Measurements from ENCODE around the gene HAND1.
A peak's percentile ranks its signal among the peaks of the same experiment; 100 is the strongest.

The HAND1 gene

DNA sequence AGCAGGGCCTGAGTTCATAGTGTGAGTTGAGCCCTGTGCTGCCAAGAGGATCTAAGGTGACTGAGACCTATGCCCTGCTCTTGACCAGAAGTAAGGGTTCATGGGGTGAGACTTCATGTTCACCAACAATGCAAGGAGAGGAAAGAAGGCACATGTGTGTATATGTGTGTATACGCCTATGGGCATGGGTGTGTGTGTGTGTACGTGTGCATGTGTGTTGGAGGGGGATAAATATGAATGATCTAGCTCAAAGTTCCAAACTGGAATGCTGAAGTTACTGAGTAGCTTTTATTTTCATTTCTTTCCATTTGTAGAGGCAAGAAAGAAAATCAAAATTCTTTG is 25.6 kb upstream of the HAND1 start:
- no peak for DNase-seq

DNA sequence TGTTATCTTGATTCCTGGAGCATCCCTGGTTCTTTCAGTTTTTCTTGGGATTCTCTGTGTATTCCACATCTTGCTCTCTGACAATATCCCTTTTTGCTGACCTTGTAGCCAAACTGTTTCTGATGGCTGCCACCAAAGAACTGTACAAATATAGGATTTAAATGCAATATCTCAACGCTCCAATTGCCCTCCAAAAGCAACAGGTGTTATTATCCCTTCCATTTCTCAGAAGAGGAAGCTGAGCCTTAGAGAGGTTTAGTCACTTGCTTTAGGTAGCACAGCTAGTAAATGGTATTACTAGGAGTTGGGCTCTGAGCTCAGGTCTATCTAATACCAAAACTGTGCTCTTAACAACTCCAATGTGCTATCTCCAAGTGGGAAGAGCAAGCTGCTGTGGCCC is 24.2 kb upstream of the HAND1 start:
- no peak for DNase-seq

DNA sequence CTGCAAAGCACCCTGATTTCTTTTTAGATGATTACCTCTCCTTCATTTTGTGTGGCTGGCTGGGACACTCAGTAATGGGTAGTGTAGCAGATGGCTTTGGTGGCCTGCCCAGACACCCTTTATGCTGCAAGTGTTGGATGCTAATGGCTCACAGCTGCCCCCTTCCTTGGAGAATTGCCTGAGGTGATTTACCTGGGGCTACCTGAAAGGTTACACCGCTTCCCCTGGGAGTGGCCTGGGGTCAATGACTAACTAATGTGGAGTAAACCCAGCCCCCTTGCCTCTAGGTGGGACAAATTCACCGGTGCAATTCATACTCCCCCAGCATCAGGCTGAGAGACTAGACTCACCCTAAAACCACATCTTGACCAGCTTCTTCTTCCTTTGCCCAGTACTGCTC is 23.5 kb upstream of the HAND1 start:
- DNase-seq: no peak

DNA sequence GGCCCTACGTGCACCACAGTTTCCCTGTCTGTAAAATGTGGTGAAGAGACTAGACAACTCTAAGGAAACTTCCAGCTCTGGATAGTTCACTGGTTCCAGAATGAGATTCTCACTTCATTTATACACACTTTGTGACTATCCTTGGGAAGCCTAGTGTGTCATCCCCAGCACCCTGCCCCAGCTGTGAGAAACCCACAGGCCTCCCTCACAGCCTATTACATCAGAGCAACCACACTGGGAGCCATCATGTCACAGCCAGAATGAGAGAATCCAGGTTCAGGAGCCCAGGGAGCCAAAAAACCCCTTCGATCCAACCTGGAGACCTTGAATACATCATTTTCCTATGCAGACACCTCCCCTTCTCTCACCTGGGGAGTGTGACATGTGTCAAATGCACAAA is 21.0 kb upstream of the HAND1 start:
- DNase-seq: no peak

DNA sequence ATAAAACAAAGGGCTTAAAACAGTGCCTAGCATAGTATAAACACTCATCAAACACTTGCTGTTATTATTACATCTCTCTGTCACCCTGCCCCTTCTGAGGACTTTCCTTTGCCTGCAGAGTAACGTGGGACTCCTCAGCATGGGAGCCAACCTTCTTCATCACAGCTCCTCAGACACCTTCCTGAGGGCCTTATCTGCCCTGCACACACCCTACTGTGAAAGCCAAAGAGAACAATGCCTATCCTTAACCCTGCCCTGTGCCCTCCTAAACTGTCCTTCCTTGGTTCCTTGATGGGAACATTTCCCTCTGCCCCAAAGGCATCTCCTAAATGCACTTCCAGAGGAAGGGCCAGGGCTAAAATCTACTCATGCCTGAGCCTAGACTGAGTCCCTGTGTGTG is 20.6 kb upstream of the HAND1 start:
- no peak for DNase-seq

DNA sequence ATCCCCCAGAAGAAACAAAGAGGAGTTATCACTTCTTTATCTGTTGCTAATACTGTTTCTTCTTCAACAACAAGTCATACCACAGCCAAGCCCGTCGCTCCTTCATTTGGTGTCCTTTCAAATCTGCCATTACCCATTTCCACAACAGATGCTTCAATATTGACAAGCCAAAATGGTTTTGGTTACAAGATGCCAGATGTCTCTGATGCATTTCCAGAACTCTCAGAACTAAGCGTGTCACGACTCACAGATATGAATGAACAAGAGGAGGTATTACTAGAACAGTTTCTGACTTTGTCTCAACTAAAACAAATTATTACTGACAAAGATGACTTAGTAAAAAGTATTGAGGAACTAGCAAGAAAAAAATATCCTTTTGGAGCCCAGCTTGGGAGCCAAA is 16.0 kb upstream of the HAND1 start:
- DNase-seq: peak; percentile 69

DNA sequence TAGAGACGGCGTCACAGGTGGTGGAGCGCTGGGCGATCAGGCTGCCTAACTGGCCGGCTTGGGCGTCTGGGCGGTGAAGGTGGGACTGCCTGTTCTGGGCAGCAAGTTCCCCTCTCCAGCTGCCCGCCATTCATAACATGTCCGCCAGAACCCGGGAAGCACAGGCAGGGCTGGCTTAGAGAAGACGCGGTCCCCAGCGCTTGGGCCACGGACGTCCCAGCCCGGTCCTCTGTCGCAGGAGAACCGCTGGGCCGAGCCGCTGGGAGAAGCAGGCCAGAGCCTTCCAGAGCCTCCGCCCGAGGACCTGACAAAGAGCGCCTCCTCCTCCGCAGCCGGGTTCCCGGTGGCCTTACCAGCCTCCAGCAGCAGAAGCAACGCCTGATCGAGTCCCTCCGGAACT is 15.2 kb upstream of the HAND1 start:
- no peak for DNase-seq

DNA sequence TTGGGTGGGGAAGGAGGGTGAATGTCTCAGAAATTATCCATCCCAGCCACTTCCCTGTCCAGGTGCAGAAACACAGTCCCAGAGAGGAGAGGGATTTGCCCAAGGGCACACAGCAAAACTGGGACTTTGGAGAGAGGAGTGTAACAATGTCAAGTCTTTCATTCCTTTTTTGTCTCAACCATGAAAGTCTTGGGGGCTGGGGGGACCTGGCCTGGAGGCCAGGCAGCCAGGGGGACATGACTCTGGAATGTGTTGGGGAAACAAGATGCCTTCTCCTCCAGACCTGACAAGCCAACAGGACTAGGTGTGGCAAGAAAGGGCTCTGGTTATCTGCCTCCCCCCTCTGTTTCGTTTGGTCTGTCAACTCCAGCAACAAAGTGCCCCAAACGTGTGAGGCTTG is 13.9 kb upstream of the HAND1 start:
- DNase-seq: no peak

DNA sequence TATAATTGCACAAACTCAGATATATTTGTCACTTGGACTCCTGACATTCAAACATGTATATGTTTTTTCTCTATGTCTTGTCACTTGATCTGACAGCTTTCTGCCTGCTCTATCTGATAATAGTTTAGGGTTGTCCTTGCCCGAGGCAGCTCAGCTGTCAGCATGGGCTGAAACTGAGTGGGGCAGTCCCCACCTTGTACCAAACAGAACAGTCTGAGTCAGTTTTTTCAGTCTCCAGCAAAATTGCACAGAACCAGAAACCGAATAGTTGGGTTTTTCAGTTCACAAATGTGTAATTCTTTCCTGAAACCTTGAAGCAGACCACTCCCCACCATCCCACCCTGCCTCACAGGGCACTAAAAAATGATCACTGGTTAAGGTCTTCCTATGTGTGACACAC is 9.5 kb upstream of the HAND1 start:
- no peak for DNase-seq

DNA sequence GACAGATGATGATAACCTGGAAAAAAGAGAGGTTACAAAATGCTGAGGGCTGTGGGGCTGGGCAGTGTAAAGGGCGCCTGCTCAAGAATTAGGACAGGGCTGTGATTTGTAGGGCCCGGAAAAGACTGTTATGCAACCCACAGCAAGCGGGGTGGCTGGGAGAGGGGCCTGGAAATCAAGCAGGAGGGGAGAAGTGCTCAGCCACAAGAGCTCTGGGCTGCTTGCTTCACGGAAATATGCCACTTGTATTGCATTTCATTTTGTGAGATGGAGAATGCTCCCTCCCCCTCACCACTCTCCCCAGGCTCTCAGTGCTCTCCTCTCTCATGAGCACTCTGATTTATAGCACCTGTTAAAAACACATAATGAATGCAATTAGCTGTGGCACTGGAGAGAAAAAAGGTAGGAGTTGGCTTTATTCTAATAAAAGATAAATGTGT is 8.4 kb upstream of the HAND1 start:
- DNase-seq: no peak

DNA sequence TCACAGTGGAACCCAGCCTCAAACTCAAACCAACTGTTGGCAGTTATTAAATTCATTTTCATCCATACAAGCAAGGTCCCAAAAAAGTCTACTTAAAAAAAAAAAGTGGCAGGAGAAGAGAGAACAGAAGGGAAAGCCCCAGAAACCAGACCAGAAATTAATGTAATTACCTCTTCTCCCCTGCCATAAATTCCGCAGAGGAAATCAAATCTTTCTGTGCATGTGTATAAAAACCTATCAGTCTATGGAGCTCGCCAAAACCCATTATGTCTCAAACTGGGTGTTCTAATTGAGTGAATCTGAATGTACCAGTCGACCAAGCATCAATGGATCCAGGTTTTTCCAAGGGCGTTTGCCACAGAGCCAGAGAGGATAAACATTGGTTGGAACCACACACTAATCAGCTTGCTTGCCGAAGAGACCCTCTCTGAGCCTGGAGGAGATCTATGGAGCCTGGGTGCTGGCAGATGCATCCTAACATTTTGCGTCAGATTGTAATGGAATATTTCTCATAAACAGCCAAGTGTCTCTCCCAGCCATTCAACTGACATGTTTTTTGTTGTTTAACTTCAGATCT is 7.9 kb upstream of the HAND1 start:
- DNase-seq: peak; percentile 53

DNA sequence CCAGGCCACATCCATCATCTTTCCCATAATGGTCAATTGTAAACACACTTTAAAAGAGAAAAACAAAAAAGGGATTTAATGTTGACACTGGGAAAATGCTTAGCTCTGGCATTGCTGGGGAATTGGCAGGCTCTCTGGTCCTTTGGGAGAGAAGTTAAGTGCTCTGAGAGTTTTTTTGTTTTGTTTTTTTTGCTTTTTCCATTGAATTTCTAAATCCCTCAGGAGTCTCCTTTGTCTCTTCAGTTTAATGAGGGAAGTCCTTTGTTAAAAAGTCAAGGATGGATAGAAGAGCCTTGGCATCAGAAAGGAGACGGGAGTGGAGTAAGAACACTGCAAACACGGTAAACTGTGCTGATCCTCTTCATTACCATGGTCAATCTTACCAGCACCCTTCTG is 7.1 kb upstream of the HAND1 start:
- DNase-seq: no peak

DNA sequence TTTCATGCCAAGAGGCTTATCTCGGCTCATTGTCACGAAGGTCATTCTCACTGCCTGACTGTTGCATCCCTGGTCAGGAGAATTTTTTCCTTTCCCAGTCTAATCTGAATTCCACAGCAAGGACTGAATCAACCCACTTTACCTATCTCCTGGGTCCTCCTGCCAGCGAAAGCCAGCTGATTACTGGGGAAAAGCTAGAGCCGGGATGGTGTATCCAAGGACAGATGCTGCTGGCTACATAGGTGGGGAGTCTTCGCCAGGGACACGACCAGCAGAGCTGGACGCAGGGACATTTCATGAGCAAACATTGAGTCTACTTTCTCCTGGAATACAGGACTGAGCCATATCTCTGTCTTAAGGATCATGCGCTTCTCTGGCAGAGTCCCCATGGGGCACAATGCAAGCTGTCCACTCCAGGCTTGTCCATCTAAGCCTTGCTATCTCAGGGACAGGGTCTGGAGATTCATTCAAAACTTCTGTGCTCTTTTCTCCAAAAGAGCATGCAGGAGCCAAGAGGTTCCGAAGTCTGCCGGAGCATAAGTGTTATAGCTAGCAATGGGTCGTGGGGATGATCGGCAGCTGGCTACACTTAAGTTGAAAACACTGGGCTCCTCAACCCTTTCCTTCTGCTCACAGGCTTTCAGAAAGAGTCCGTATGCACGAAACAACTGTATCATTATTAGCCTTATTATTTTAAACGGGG is 6.5 kb upstream of the HAND1 start:
- DNase-seq: no peak

DNA sequence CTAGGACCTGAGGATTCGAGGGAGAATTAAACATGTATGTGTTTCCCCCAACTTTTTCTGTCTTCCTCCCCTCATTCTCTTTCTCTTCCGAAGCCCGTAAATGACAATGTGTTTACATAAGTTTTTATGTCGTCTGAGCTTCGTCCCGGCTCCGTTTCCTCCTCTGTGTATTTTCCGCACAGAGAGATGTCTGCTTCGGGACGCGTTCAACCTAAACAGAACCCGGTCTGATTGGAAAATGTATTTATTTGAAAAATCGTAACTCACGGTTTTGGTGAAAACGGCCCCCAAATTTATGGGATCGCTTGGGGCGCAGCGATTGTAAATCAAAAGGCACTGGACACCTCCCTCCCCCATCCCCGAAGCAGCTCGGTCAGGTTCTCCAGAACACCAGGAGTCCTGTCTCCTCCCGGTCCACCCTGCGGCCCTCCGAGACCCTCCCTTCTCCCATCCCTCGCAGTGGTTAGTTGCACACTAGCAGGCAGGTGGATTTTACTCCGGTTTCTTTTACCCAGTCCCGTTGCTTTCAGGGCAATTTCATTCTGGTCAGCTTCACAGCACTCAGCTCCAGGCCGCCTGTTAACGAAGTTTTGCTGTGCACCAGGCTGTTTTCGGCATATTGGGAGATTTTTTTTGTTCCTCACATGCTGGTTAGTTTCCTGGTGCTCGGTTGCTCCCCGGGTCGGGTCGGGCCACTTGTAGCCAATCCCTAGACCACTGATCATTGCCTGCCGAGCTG is 5.8 kb upstream of the HAND1 start:
- DNase-seq: no peak

DNA sequence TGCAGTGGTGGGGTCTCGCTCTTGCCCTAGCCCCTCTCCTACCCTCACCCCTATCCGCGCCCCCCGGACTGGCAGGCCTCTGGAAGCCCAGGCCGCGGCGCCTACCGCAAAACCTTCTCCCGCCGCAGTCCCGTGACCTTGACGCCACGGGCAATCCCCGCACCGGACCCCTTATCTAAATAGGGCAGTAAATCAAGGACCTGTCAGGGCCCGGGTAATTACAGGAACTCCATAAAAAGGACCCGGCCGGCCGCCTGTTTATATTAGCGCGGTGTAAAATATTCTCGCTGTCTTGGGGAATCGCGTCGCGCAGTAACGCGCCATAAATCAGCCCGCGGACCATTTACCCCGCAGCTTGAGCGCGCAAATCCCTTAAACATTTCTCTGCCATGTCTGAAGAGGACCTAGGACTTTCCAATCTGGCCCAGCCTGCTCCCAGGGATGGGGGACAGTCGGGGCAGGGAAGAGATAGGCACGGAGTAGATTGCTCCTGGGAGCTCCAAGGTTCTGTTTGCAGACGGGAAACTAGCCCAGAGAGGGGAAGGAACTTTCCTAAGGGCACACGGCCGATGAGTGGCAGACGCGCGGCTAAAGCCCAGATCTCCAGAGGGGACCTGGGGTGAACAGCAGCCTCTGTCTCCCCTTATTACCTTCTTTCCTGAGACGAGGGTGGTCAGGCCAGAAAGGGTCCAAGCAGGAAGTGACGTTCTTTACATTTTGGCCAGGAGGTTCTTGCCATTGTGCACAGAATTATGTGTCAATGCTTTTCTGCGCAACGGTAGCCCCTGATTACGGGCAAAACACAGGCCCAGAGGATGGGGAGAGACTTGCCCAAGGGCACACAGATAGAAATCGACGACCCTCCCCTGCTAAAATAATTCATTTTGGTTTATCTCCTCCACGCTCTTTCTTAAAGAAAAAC is 4.8 kb upstream of the HAND1 start:
- DNase-seq: no peak

DNA sequence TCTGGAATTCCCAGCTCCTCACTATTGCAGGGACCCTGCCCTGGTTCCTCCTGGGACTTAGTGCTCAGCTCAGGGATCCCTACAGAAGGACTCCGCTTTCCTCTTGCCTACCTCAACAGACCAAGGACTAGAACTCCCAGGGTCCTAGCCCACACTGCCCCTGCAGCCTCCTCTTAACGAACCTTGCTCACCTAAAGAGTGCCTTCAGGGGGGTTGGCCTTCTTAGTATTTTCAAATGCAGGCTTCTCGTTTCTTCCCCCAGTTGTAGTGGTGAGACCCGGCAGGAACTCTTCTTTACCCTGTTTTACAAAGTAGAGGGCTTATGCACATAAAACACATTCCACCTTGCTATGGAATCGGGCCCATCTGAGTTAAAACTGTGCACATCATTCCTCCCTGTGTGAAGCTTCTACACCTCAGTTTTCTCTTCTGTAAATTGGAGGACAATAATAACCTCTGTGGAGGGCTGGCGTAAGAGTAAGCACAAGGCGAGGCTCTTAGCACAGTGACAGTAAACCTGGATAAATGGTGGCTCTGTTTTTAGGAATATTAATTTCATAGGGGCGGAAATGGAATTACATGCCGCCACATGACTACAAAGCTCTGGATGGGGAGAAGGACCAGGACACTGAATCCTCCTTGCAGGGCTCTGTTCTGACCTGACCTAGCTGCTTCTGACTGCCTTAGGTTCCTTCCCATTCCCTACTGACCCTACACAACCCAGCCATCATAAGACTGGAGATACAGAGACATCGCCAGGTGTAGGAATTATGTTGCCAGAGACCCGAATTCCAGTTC is 3.8 kb upstream of the HAND1 start:
- no peak for DNase-seq

DNA sequence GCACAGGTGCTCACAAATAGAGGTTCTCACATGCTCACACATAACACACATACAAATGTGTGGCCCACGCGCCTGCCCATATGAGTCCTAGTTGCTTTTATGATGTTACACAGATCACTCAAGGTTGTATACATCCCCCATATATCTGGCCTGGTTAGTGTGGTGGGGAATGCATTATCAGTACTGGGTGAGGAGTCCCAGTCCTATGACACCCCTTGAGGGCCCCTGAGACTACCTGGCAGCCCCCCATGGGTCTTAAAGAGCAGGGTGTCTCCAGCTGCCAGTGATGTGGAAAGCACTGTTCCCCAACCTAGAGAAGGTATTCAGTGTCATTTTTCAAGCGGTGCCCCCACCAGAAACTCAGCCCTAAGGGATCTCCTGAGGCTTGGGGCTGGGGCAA is 2.8 kb upstream of the HAND1 start:
- DNase-seq: no peak

DNA sequence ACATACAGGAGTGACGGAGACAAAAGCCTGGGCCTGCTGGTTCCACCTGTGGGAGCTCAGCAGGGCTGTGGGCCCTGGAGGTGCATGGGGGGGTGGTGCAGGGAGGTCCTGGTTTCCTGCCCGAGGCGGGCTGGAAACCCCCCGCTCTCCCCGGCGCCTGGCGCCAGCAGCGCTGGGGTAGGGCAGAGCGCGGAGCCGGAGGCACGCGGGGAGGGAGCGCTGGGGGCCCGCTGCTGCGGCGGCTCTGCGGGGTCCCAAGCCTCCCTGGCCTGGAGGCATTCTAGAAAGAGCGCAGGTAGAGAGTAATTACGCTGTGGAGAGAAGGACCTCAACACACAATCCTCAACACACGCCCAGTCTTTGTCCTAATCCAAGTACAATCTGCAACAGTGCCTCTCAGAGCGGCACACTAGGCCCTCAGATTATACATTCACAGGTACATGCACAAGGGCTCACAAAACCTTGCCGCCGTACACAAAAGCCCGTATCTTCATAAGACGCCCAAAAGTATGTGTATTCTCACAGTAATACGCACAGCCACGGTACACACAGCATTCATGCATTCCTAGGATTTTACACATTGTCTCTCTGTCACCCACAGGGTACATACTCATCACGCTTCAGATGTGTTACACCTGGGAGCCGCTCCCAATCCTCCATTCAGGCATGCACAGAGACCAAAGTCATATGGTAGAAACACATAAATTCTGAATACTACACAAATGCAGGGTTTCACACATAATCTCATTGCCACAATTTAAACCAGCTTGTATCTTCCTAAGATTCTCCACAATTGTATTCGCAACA is 2.1 kb upstream of the HAND1 start:
- no peak for DNase-seq

DNA sequence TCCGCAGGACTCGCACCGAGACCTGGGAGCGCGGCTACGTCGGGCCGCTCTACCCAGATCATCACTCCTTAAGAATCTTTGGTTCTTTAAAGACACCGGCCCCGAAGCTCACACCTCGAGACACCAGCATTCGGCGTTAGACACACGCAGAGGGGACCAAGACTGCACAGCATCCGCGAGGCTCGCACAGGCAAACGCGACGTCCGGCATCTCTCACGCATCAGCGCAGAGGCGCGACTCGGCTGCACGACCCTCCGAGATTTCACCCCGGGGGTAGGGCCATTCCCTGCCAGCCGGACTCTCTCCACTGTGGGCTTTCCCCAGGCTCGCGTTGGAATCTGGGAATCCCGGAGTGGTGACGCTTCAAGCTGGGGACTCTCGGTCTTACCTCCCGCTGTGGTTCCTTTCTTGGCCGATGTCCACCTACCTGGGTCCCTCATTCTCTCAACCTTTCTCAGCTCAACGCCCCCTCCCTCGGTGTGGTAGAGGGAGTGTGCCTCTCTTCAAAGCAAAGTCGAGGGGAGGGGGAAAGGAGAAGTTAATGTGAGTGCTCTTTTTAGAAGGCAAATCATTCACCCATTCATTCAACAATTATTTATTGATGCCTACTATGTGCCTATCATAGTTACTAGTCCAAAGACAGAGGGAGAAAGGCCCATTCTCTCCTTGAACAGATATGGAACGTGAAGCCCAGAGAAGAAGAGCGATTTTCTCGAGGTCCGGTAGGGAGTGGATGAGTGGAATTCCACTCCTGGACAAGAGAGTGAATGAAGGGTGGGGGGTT is 1.3 kb upstream of the HAND1 start:
- no peak for DNase-seq

DNA sequence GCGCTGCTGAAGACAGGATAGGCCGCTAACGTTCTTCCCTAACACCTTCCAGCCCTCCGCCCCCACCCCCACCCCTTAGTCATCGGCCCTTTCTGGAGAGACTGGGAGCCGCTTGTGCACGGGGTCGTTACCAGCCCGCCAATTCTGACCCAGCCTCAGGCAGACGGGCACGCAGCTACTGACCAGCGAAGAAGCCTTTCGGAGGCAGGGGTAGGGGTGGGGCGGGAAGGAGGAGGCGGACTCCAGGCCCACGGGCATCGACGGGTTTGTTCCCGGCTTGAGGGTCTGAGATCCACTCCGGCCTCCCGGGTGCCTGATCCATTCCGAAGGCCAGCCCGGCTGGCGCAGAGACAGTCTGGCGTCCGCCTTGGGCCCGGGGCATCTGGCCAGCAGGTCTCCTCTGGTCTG is 729 bp upstream of the HAND1 start:
- no peak for DNase-seq

All from NCI-H1694 treated with DMSO at 0.1 percent for 48 hours (cell line).